OCI-LY1 (cell line): ENCODE measurements around the gene CFAP61.

Source experiments
- CTCF ChIP-seq: fragments of 200-600 bp; sonication (generic), shearing (Covaris generic); IDR thresholded peaks from 2 replicates; pipeline ENCODE4 v1.5.1; 2017; ENCODE audit warnings: mild to moderate bottlenecking, antibody characterized with exemption, low read length, moderate library complexity, mixed read lengths
- EZH2 ChIP-seq: fragments of 200-600 bp; sonication (generic), shearing (Covaris generic); IDR thresholded peaks from 2 replicates; pipeline ENCODE4 v1.8.0; 2017; ENCODE audit warnings: borderline replicate concordance, mixed run types, mild to moderate bottlenecking, antibody characterized with exemption, low read length, moderate library complexity, mixed read lengths

- TF ChIP-seq CTCF: no peak
- no peak for TF ChIP-seq EZH2
Measured at GRCh38 chr20:20103486-20103885, 51.2 kb downstream of the CFAP61 start.
